Hippocampal formation (tissue), 2 donors: Measurements from ENCODE around the gene HTR4.

ENCODE experiments used
- DNase-seq, 2 donors: peaks; one replicate each; lab custom pipeline; 2025; lab: John Stamatoyannopoulos, UW

HTR4 gene

GRCh38 chr5:148663509-148663908 is 9.2 kb upstream of the HTR4 start:
- DNase-seq: no peak

DNA sequence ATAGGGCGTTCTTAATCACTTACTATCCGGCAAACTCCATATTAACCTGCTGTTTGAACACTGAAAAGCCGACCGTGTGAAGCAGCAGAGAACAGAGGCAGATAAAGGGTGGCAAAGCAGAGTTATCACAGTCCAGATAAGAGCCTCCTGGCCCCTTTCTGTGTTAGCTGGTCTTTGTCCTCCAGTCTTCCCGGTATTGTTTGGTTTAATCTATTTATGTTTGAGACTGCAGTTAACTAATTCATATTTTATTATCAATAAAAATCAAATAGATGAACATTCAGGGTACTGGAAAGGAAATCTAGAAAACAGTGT is 6.0 kb upstream of the HTR4 start:
- no peak for DNase-seq

DNA sequence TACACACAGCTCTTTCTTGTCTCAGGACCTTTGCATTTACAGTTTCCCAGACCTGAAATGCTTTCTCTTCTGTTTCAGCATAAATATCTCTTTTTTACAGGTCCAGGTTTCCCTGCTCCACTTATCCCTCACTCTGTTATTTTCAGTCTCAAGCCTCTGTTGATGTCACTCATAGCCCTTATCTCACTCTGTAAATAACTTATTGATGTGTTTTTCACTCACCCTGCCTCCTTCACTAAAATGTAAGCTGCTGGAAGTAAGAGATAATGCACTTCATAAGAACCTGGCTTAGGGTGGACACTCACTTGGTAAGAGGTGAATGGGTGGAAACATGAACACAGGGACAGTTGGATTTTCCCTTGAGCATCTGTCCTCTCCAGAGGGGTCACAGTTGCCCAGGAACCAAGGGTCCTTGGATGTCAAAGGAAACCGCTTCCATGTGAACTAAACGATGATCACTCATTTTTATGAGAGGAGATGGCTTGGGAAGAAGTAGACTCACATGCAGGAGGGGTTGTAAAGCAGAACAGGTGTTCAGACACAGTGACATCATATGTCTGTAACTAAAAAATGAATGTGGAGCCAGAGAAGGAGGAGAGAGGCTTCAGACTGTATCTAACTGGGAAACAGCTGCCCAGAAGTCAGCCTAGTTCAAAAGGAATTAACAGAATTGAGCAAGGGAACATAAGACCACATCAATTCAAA is 5.5 kb upstream of the HTR4 start:
- no peak for DNase-seq

DNA sequence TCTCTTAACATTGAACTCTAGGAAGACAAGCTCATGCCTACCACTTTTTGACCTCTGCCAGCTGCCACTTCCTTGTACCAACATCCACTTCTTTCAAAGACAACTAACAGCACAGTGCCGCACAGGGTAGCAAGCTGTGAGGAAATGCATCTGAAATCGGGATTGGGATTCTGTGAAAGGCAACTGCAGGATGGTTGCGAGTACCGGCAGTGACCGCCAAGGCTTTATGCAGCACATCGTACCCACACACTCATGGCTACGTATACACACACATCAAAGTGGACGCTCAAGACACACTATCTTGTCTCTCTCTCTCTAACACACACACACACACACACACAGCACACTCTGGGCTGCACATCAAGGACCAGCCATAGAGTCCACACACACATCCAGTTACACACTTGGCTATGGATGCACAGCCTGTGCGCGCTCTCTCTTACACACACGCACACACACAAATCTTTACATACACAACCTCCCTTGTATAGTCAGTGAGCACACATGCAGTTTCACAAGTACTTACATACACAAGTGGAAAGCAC is 964 bp downstream of the HTR4 start:
- no peak for DNase-seq

GRCh38 chr5:148651528-148651927 is 2.8 kb downstream of the HTR4 start:
- no peak for DNase-seq

DNA sequence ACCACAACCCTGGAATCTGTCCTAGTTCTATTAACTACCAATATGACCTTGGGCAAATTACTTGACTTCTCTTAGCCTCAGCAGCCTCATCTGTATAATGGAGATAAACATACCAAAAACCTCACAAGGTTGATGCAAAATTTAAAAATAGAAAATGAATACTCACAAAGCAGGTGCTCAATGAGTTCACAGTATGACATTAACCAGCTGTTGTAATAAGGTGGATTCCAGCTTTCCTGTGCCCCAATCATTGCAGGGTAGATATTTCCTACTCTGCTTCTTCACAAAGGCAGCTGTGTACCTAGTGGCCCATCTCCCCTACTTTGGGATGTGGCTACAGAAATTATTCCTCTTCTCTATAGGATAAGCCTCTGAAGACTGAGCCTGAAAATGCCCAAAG is 8.8 kb downstream of the HTR4 start:
- no peak for DNase-seq

DNA sequence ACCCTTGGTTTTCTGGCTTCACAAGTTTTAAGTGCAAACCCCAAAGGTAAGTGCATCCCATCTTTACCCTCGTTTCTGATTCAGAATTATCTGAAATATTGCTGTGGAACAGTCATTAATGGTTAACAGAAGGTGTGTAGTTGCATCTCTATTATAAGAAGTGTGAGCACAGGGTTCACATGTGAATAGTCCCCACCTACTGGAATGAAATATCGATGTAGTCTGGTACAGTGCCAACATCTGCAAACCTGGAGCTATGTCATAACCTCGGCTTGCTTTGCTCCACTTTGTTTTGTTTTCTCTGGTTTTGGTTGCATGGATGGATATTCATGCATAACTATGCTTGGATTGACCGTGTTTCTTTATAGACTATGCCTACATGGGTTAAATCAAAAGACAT is 12.6 kb downstream of the HTR4 start:
- DNase-seq: no peak

GRCh38 chr5:148640471-148640870 is 13.9 kb downstream of the HTR4 start:
- DNase-seq: no peak

DNA sequence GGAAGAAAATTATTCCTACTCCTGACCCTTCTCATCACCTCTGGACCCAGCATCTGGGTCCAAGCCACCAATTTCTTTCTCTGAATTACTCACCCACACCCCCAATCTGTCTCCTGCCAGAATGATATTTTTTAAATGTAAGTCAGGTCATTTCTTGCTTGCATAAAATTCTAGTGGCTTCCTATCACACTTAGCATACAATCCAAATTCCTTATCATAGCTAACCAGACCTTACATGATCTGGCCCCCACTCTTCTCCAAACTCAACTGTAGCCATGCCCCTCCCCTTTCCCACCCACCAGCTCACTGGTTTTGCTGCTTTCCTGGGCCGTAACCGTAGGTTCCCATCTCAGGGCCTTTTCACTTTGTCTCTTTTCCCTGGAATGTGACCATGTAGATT is 15.2 kb downstream of the HTR4 start:
- no peak for DNase-seq

DNA sequence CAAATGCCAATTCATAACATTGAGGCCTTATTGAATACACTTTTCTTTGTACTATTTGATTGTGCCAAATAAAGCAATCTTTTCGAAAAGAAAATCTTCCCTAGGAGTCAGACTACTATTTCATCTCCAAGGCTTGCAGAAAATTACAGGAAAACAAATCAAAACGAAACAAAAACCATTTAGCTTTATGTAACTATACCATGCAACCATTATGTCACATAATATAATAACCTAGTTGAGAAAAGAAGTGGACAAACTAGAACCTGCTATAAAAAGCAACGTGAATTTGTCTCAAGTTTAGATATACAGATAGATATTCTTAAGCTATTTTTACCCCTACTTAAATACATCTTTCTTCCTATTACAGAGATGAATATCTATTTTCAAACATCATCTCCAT is 18.0 kb downstream of the HTR4 start:
- no peak for DNase-seq

DNA sequence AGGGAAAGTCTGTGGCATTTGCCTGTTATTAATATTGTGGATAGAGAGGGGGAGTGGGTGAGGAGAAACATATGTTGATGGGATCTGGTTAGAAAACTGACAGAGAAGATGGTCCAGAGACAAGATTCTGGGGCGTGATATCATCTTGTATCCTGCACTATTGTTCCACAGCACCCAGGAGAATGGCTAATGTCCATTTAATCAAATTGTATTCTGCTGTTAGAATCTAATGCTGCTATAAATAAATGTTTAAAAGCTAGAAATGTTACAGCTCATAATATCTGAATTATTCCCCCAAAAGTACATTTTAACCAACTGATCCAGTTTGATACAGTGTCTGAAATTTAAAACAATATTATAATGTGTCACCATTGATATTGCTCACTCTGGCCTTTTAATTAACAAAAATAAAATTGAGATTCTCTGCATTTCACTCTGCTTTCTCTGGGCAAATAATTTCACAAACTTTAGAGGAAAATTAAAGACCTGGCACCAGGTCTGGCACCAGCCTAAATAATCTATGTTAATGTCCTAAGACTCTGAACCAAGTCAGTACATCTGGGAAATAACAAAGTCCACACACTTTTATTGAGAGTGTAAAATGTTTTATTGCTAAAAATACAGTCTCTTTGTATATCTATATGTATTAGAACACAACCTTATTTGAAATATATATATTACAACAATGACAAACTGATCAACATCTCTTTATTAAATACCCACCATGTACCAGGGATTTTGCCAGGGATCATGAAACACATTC is 18.8 kb downstream of the HTR4 start:
- DNase-seq: no peak

GRCh38 chr5:148633067-148633377 is 21.3 kb downstream of the HTR4 start:
- no peak for DNase-seq

DNA sequence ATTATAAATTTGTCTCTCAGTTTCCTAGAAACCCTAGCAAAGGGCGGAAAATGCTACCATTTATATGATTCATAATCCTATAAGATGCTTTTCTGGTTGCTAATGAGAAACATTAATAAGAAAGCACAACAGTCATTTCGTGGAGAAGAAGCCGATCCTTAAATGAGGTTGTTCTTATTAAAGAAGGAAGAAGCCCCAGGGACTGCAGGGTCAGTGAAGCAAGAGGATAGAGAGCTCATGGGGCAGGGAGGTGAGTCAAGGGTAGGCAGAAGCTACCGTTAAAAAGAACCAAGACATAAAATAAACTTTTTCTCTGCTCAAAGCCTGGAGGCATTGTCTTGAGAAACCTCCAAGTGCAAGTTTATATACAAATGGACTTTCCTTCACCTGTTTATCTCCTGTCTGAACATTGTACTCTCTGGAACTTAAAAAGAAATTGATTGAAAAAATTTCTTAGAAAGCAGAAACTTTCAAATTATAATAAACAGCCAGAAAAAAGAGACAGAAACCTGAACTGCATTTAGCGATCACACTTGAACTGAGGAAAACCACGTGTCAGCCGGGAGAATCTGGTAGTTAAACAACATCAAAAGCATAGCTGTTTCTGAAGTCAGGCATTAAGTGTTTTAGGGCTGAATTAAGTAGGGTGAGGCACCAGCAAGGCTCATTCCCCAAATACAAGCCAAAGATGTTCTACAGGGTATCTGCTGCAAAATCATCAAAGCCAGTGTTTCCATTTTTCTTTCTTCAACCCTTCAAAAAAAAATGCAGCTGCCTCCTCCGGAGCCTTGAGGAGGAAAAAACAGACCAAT is 21.9 kb downstream of the HTR4 start:
- DNase-seq: no peak

GRCh38 chr5:148626986-148627385 is 27.3 kb downstream of the HTR4 start:
- DNase-seq: no peak

DNA sequence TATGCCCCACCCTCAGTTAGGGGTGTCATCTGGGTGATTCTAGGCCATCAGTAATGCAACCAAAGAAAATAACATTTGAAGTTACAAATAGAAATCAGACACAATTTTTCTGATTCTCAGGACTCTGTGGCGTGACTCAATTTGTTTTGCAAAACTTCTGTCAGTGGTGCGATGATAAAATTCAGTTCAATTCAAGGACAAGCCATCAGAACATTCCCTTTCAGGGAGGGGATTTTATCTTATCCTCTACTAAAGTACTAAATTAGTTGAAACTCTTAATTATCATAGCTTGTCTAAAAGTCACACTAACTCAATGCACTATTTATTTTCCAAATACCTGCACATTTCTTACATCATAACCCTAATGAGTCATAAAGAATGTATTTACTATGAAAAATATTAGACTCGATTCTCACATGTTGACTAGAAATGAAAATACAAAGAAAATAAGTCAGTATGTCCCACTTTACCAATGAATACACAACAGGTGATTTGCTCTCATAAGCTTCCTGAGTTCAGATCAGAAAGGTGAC is 28.2 kb downstream of the HTR4 start:
- DNase-seq: no peak

GRCh38 chr5:148625250-148625649 is 29.1 kb downstream of the HTR4 start:
- no peak for DNase-seq

- DNase-seq: no peak
Measured at GRCh38 chr5:148623741-148624140, 30.6 kb downstream of the HTR4 start.

DNA sequence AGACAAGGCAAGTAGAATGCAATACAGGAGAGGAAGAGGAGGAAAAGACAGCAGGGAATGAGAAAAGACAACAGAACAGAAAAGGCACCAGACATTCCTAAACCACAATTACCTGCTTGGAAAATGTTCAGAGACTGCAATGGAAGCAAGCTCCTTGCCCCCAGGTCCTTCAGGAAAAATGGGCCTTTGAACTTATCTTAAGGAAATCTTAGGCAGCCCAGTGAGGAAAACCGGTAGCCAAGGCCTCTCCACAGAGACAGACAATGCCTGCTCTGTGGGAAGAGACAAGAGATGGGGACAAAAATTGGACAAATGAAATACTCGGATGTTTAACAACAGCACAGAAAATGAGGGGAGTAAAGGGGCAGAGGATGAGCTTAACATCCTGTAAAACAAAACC is 31.2 kb downstream of the HTR4 start:
- DNase-seq: no peak

- no peak for DNase-seq
Measured at GRCh38 chr5:148620696-148621095, 33.6 kb downstream of the HTR4 start.

GRCh38 chr5:148620091-148620490 is 34.2 kb downstream of the HTR4 start:
- DNase-seq: no peak

GRCh38 chr5:148619484-148619883 is 34.8 kb downstream of the HTR4 start:
- DNase-seq: no peak

- no peak for DNase-seq
Measured at GRCh38 chr5:148615644-148616275, 38.6 kb downstream of the HTR4 start.
